ENCODE data around the gene TCF4.

Gene TCF4

DNA sequence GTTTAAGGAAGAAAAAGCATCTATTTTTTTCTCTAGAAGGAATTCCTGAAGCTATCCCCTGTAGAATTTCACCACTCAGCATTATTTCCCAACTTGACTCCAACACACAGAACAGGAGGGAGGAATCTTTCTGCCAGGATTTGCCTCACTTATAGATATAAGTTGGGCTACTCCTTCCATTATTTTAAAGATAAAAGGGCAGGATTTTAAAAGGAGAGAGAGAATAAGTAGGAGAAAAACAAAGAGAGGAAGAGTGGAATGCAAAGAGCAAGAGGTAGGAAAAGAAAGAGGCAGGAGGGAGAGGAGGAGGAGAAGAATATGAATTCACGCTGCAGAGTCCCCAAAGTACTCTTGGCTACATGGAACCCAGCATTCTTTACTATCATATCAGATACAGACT is 182.5 kb downstream of the TCF4 start:
- no peak for DNase-seq

- no peak for DNase-seq
Observed at GRCh38 chr18:55404832-55405465, 183.0 kb downstream of the TCF4 start.

GRCh38 chr18:55404136-55404830 is 183.7 kb downstream of the TCF4 start:
- DNase-seq, result no peak

GRCh38 chr18:55403421-55403949 is 184.5 kb downstream of the TCF4 start:
- no peak for DNase-seq

DNA sequence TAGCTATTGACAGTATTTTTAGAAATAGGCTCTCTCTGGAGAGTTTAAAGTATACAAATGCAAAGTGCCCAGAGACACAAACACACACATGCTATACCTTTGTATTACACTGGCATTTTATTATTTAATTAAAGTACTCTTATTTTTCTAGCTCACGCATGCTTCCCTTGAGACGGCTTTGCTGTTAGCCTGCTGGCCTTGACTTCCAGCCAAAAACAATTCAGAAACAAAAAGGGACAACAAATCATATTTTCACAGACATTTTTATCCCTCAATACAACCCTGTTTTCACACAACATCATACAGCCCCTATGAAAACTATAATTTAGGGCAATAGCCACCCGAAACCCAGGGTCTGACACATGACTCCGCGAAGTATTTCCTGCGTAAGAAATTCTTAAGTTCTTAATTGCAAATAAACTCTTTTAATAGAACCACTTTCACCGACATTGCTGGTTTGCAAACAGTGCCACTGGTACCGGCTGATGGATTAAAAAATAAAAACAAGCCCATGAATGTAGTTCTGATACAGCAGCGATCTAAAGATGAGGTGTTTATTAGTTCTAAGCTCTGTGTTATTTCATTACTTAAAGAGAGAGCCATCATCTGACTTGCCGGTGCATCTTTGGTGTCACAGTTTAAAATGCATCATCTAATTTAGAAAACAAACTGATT is 185.1 kb downstream of the TCF4 start:
- DNase-seq, result no peak

GRCh38 chr18:55401638-55402191 is 186.3 kb downstream of the TCF4 start:
- no peak for DNase-seq

- no peak for DNase-seq
Observed at GRCh38 chr18:55400590-55401541, 187.1 kb downstream of the TCF4 start.

- DNase-seq, result no peak
Observed at GRCh38 chr18:55400081-55400480, 187.9 kb downstream of the TCF4 start.

DNA sequence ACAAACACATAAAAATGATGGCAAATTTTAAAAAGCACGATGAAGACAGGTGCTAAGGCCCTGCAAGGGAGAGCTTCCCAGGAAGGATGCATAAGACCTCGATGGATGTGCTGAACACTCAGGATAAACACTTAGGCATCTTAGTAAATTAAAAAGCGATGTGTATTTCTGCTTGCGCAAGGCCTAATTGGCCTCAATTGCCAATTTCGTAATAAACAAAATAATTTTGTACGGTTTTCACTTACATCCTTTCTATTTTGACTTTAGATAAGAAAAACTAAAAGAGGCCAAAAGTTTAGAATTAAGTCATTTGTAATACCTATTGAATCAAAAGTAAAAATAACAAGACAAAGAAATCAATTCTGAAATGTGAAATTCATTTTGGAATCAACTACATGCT is 189.1 kb downstream of the TCF4 start:
- no peak for DNase-seq

GRCh38 chr18:55396979-55397378 is 191.0 kb downstream of the TCF4 start:
- no peak for DNase-seq

DNA sequence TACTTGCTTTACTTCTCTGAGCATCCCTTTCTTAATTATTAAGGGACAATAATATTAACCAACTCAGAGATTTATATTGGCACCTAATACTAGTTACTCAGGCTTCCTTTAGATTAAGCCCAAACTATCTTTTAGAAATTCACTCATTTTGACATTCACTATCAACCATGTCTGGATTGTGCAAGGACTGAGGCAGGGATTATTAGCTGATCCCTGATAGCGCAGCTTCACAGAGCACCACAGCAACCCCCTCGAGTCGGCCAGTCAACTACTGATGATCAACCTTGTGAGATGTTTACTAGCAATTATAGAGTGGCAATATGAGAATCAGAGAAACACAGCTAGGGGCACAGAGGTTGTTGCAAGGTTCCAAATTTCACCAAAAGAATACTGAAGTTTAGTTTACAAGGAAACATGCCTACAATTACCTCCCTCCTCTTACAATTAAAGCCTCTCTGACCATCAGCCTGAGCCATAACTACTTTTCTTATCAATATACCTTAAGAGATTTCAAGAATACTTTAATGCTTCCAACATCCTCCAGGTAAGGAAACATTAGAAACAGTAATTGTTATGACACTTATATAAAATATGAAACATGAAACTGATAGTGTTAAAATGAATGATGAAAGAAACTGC is 191.6 kb downstream of the TCF4 start:
- no peak for DNase-seq

DNA sequence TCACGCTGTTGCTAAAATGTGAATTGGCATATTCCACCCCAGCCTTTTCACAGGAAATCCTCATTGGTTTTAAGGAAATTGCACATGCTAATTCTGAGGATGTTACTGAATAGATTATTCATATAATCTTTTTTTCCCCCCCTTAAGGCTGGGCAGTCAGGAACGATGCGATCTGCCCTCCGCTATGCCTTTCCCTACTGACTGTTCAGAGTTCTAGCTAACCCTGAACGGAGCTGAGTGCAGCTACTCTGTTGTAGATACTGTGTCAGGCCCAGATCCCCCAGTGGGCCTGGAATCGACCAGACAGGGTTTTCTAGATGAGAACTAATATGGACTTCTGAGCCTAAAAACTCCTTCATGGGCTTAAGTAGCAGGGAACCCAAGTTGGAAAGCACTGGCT is 192.2 kb downstream of the TCF4 start:
- no peak for DNase-seq

- DNase-seq, result no peak
Observed at GRCh38 chr18:55390898-55391297, 197.1 kb downstream of the TCF4 start.

- no peak for DNase-seq
Observed at GRCh38 chr18:55387139-55387984, 200.6 kb downstream of the TCF4 start.

DNA sequence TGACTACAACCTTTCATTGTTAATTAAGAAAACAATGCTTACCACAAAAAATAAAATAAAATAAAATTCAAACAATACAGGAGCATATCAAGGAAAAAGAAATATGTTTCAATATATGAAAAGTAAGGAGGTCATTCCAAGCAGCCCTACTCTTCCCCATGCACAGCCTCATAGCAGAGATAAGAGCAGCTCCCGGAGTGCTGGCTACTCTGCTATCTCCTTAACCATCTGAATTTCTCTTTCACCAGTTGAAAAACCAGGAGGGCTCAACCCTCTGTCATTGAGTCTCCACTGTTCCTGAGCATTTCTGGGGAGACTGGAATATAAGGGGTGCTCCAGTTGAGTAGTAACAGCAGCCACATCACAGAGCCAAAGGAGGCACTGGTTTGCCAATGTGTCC is 201.4 kb downstream of the TCF4 start:
- no peak for DNase-seq

DNA sequence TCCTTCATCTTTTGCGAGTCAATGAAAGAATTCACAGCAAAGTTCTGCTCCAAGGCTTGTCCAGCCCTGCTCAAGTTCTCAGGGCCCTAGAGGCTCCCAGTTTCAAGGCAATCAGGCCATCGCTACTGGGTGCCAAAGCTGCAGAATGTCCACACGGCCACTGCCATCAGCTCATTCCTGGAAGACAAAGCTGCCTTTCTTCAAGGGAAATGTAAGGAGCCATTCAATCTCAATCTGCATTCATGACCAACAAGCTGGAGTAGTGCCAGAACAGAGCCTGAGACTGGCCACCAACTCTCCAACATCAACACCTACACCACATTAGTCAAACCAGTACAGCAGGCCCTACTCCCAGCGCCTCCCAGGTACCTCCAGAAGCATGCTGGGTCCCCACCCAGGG is 202.2 kb downstream of the TCF4 start:
- no peak for DNase-seq

DNA sequence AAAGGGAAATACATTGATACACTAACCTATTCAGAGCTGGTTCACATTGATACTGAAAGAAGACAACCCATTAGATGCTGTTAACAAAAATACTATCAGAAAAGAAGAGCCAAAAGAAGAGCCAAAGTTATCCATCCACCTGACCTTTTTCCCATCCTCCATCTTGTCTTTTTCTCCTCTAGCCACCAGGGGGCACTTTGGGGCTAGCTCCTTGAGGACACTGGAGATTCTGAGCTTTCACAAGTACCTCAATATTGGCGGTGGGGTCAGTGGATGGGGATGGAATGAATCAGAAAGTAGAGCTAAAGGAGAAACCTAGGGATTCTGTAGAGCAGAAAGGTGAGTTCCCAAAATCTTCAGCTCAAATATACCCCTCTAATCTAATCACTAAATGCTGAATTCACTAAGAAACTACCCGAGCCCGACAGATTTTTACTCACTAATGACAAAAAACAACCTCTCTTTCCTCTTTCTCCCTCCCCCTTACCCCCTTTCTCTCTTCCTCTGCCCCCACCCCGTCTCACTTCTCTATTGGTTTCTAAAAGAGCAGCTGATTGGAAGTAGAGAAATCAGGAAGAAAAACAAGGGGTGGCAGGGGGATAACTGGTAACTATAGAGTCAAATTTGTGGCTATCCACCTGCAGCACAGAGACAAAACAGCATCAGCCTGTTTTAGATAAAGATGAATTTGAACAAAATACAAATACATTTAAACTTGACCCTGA is 203.3 kb downstream of the TCF4 start:
- no peak for DNase-seq

DNA sequence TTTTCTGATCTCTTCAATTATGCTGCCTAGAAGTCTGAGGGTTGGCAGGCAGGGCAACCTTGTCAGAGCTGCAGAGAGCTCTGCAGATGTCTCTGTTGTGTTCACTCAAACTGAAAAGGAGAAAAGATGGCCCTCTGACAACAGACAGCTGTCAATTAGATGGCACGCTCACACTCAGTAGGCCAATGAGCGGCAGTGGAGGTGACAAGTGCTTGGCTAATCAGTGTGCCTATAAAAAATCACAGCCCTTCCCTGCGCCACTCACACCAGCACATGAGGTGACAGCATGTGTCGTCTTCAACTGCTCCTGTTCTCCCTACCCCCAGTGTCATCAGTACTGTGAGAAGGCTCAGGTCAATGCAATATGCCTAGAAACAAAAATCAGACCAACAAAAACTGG is 203.9 kb downstream of the TCF4 start:
- no peak for DNase-seq

GRCh38 chr18:55382277-55382805 is 205.7 kb downstream of the TCF4 start:
- DNase-seq, result no peak

DNA sequence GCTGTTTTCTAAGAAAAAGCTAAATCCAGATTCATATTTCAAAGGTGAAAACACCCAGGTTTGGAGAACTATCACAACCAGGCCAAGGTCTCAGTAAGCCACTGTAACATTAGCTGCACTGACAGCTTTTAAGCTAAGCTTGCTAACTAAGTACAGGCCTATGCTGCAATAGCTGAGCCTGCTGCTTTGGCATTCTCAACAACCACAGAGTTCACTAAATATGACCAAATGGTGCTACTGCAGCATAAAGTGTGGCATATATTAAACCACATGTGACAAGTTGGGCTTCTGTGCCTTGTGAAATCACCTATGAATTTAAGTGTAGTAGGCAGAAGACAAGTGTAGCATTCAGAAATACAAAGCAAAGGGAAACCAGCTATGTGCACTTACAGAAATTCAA is 206.7 kb downstream of the TCF4 start:
- no peak for DNase-seq

Data from activated naive CD4-positive, alpha-beta T cell treated with Interleukin-2 at 50 U/mL for 16 hours (primary cell).